Measurements from ENCODE around the gene FGGY.

The FGGY gene

GRCh38 chr1:59689730-59690129, 392.8 kb downstream of the FGGY start:
- Mint-ChIP-seq H3K27me3 (no peaks in the 10 kb centered on the region), H3K4me3 (no peak overlapping the region), H3K4me1 (ENCODE audit: low read depth) (no peaks in the 10 kb centered on the region)

DNA sequence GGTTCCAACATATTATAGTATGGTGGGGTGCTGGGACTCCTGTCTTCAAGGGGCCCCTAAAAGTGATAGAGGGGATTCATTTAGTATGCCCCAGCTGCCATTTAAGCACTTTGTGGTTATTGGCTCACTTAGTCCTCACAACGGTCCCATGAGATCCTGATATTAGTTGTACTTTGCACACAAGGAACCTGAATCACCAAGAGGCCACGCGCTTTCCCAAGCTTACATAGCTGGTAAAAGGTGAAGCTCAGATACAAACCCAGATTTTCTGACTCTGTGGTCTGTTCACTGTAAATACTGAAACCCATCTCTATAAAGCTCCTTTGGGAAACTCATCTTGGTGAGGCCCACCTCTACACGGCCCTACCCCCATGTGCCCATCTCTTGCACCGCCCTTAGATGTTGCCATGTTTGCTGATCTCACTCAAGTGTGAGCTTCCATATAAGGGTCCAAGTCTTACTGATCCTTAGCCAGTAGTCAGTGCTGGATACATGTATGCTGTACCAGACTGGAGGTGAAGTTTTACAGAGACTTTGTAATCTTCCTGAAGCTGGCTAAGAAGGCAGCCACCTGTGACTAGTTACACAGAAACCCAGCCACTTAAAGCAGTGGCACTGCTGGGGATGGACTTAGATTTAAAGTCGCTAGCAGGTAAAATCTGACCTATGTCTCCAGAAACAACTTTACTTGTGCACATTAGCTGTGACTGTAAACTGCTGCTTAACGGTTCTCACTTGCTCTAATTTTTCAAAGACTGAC, 393.5 kb downstream of the FGGY start:
- Mint-ChIP-seq H3K4me3 (no peak overlapping the region), H3K9me3 (no peaks in the 10 kb centered on the region), H3K27me3 (no peaks in the 10 kb centered on the region), H3K4me1 (ENCODE audit: low read depth) (no peaks in the 10 kb centered on the region), H3K36me3 (ENCODE audit: low read depth) (no peaks in the 10 kb centered on the region), H3K27ac (no peak overlapping the region)

More at GRCh38 chr1:59689730-59690129, 392.8 kb downstream of the FGGY start:
- Mint-ChIP-seq H3K36me3 (ENCODE audit: low read depth) (no peaks in the 10 kb centered on the region), H3K9me3 (no peaks in the 10 kb centered on the region), H3K27ac (no peak overlapping the region)

GRCh38 chr1:59691261-59691660, 394.4 kb downstream of the FGGY start:
- Mint-ChIP-seq H3K36me3 (ENCODE audit: low read depth) (no peaks in the 10 kb centered on the region), H3K4me1 (ENCODE audit: low read depth) (no peaks in the 10 kb centered on the region), H3K27me3 (no peaks in the 10 kb centered on the region), H3K9me3 (no peaks in the 10 kb centered on the region), H3K4me3 (no peak overlapping the region), H3K27ac (no peak overlapping the region)

GRCh38 chr1:59692591-59692990, 395.7 kb downstream of the FGGY start:
- Mint-ChIP-seq H3K4me3 (no peak overlapping the region), H3K9me3 (no peaks in the 10 kb centered on the region), H3K36me3 (ENCODE audit: low read depth) (no peaks in the 10 kb centered on the region), H3K27me3 (no peaks in the 10 kb centered on the region), H3K4me1 (ENCODE audit: low read depth) (peaks cover 13% of the 10 kb centered on the region), H3K27ac (no peak overlapping the region)

DNA sequence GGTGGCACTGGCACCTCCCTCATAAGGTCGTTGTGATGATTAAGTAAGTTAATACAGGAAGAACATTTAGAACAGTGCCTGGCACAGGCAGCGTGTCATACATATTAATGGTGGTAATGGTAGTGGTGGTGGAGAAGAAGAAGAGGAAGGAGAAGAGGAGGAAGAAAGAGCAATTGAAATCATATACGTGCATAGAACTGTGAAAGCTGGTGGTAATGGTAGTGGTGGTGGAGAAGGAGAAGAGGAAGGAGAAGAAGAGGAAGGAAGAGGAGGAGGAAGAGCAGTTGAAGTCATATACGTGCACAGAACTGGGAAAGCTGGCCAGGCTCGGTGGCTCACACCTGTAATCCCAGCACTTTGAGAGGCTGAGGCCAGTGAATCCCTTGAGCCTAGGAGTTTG, 396.5 kb downstream of the FGGY start:
- no peak overlapping the region for H3K4me3 Mint-ChIP-seq
- no peaks in the 10 kb centered on the region for H3K9me3 Mint-ChIP-seq
- peaks cover 19% of the 10 kb centered on the region for H3K4me1 Mint-ChIP-seq (ENCODE audit: low read depth)
- no peak overlapping the region for H3K27ac Mint-ChIP-seq
- H3K27me3 Mint-ChIP-seq, result no peaks in the 10 kb centered on the region
- no peaks in the 10 kb centered on the region for H3K36me3 Mint-ChIP-seq (ENCODE audit: low read depth)

DNA sequence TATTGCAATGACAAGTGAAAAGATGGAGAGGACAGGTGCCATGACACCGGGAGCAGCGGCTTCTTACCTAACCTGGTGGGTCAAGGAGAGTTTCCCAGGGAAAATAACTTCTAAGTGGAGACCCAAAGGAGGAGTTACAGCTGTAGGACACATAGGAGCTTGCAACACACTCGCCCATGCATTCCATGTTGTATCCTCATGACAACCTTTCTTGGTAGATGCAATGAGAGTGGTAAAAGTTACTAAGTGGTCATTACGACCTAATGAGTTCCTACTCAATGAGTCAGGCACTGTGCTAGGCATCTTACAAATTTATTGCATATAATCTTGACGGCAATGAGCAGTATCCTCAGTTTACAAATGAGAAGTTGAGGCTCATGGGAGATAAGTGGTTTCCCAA, 398.4 kb downstream of the FGGY start:
- Mint-ChIP-seq H3K27ac (no peak overlapping the region), H3K27me3 (no peaks in the 10 kb centered on the region), H3K4me1 (ENCODE audit: low read depth) (peaks cover 27% of the 10 kb centered on the region), H3K36me3 (ENCODE audit: low read depth) (no peaks in the 10 kb centered on the region), H3K4me3 (no peak overlapping the region), H3K9me3 (no peaks in the 10 kb centered on the region)

- H3K4me3 Mint-ChIP-seq, result peak overlapping the region; percentile 44
- H3K27ac Mint-ChIP-seq, result peak overlapping the region; percentile 83
- no peaks in the 10 kb centered on the region for H3K27me3 Mint-ChIP-seq
Observed at GRCh38 chr1:59696421-59697115, 399.7 kb downstream of the FGGY start.

DNA sequence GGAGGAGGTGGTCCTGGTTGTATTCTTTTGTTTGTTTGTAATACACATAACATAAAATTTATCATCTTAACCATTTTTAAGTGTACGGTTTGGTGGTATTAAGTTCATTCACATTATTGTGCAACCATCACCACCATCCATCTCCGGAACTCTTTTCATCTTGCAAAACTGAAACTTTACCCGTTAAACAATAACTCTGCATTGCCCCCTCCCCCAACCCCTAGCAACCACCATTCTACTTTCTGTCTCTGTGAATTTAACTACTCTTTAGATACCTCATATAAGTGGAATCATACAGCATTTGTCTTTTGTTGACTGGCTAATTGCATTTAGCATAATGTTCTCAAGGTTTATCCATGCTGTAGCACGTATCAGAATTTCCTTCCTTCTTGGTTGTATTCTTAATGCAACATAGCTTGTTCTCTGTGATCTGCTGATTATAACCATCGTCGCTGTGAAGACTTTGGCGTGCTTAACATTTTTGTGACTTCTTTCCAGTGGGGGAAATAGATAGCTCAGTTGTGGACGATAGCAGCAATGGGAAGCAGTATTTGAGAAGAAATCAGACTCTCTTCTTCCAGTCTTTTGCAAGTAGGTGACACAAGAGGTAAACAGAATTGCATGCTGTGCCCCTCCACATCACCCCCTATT, 400.4 kb downstream of the FGGY start:
- Mint-ChIP-seq H3K36me3 (ENCODE audit: low read depth) (no peaks in the 10 kb centered on the region), H3K4me3 (peak overlapping the region; percentile 75), H3K27ac (peak overlapping the region; percentile 83), H3K4me1 (ENCODE audit: low read depth) (peaks cover 27% of the 10 kb centered on the region), H3K27me3 (no peaks in the 10 kb centered on the region), H3K9me3 (no peaks in the 10 kb centered on the region)

More at GRCh38 chr1:59696421-59697115, 399.7 kb downstream of the FGGY start:
- no peaks in the 10 kb centered on the region for H3K36me3 Mint-ChIP-seq (ENCODE audit: low read depth)
- peaks cover 27% of the 10 kb centered on the region for H3K4me1 Mint-ChIP-seq (ENCODE audit: low read depth)
- no peaks in the 10 kb centered on the region for H3K9me3 Mint-ChIP-seq

DNA sequence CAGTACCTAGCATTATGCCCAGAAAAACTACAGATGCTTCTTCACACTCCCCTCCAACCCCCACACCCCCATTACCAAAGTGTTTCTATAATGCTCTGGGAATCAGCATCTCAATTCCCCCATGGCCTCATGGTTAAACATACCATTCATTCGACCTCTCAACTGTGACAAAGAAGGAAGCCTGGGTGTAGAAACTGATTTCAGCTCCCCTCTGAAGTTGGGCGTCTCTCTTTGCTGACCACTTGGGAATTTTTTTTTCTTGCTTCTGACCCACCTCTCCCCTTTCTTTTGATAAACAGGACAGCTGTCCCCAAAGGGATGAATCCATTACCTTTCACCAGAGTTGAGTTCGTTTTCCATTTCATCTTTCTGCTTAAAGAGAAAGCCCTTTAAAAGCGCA, 401.5 kb downstream of the FGGY start:
- Mint-ChIP-seq H3K4me1 (ENCODE audit: low read depth) (peaks cover 27% of the 10 kb centered on the region), H3K36me3 (ENCODE audit: low read depth) (no peaks in the 10 kb centered on the region), H3K4me3 (no peak overlapping the region), H3K27me3 (no peaks in the 10 kb centered on the region), H3K27ac (no peak overlapping the region), H3K9me3 (no peaks in the 10 kb centered on the region)

GRCh38 chr1:59699227-59699847, 402.4 kb downstream of the FGGY start:
- Mint-ChIP-seq H3K27ac (no peak overlapping the region), H3K27me3 (no peaks in the 10 kb centered on the region), H3K4me1 (ENCODE audit: low read depth) (peaks cover 27% of the 10 kb centered on the region), H3K36me3 (ENCODE audit: low read depth) (no peaks in the 10 kb centered on the region), H3K9me3 (no peaks in the 10 kb centered on the region), H3K4me3 (no peak overlapping the region)

- H3K9me3 Mint-ChIP-seq, result no peaks in the 10 kb centered on the region
- no peaks in the 10 kb centered on the region for H3K27me3 Mint-ChIP-seq
- no peaks in the 10 kb centered on the region for H3K36me3 Mint-ChIP-seq (ENCODE audit: low read depth)
- no peak overlapping the region for H3K27ac Mint-ChIP-seq
- no peak overlapping the region for H3K4me3 Mint-ChIP-seq
- H3K4me1 Mint-ChIP-seq (ENCODE audit: low read depth), result peaks cover 26% of the 10 kb centered on the region
Observed at GRCh38 chr1:59701376-59701775, 404.5 kb downstream of the FGGY start.

- Mint-ChIP-seq H3K27me3 (no peaks in the 10 kb centered on the region), H3K9me3 (no peaks in the 10 kb centered on the region), H3K4me1 (ENCODE audit: low read depth) (peaks cover 8% of the 10 kb centered on the region), H3K27ac (no peak overlapping the region), H3K36me3 (ENCODE audit: low read depth) (no peaks in the 10 kb centered on the region), H3K4me3 (no peak overlapping the region)
Observed at GRCh38 chr1:59703226-59703917, 406.5 kb downstream of the FGGY start.

DNA sequence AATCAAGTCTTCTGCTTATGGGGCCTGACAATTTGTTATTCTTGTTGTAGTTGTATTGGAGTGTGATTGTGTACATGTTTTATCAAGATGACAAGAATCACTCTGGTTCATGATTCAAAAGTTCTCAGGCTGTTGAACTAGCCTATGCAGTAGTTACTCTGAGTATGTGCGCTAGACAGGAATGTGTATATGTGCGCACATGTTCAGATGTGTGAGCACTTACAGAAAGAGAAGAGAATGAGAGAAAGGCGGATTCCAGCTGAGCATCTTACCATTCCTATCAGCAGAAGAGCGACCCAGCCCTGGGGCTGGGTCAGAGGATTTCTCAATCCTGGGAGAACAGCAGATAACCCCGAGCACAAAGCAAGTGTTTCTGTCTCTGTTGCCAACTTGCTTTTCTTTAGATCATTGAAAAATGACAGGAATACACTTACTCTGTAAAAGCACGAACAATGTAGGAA, 407.1 kb downstream of the FGGY start:
- Mint-ChIP-seq H3K36me3 (ENCODE audit: low read depth) (no peaks in the 10 kb centered on the region), H3K27ac (no peak overlapping the region), H3K27me3 (no peaks in the 10 kb centered on the region), H3K9me3 (no peaks in the 10 kb centered on the region), H3K4me1 (ENCODE audit: low read depth) (peaks cover 4% of the 10 kb centered on the region), H3K4me3 (no peak overlapping the region)

DNA sequence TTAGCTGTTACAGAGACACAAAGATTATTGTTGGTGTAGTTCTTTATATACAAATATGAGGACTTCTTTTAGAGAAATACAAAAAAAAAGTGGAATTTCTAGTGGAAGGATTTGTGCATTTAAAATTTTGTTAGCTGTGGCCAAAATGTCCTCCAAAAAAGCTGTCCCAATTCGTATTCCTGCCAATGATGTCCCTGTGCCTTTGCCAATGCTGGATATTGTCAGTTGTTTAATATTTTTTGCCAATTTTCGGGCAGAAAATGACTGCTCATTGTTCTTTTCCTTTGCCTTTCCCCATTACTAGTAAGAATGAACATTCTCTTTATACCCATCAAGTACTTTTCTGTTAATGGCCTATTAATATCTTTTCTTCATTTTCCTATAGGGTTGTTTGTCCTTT, 407.8 kb downstream of the FGGY start:
- H3K36me3 Mint-ChIP-seq (ENCODE audit: low read depth), result no peaks in the 10 kb centered on the region
- no peaks in the 10 kb centered on the region for H3K27me3 Mint-ChIP-seq
- no peak overlapping the region for H3K4me3 Mint-ChIP-seq
- no peak overlapping the region for H3K27ac Mint-ChIP-seq
- H3K9me3 Mint-ChIP-seq, result no peaks in the 10 kb centered on the region
- no peaks in the 10 kb centered on the region for H3K4me1 Mint-ChIP-seq (ENCODE audit: low read depth)

All from stimulated activated naive CD8-positive, alpha-beta T cell treated with anti-CD3 and anti-CD28 coated beads, Interleukin-15, Interleukin-2, amounts not matched to agents 100 ng/mL and 50 ng/mL, for 24 hours (primary cell).